HG03575 (cell line): ENCODE measurements around the gene PDZK1IP1.
"Not testable (repeated sequence)": the region's sequence is repeated elsewhere in the genome, so short reads cannot be mapped to it uniquely, and the experiment has no call there.

Experiments used
- ATAC-seq: cut with Tn5 transposase; IDR thresholded peaks from one replicate; pipeline ENCODE4 v1.9.1; 2021; ENCODE audit not compliant: unreplicated experiment, insufficient number of reproducible peaks, low FRiP score; ENCODE audit errors: extremely low read depth

The PDZK1IP1 gene

DNA sequence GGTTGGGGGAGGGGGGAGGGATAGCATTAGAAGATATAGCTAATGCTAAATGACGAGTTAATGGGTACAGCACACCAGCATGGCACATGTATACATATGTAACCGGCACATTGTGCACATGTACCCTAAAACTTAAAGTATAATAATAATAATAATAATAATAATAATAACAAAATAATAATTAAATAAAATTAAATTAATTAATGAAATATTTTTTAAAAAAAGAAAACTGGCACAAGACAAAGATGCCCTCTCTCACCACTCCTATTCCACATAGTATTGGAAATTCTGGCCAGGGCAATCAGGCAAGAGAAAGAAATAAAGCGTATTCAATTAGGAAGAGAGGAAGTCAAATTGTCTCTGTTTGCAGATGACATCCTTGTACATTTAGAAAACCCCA, 31.9 kb downstream of the PDZK1IP1 start:
- ATAC-seq: not testable (repeated sequence)

DNA sequence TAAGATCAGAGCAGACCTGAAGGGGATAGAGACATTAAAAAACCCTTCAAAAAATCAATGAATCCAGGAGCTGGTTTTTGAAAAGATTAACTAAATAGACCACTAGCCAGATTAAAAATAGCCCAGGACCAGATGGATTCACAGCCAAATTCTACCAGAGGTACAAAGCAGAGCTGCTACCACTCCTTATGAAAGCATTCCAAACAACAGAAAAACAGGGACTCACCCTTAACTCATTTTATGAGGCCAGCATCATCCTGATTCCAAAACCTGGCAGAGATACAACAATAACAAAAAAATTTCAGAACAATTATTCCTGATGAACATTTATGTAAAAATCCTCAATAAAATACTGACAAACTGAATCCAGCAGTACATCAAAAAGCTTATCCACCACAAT, 33.4 kb downstream of the PDZK1IP1 start:
- ATAC-seq: not testable (repeated sequence)

DNA sequence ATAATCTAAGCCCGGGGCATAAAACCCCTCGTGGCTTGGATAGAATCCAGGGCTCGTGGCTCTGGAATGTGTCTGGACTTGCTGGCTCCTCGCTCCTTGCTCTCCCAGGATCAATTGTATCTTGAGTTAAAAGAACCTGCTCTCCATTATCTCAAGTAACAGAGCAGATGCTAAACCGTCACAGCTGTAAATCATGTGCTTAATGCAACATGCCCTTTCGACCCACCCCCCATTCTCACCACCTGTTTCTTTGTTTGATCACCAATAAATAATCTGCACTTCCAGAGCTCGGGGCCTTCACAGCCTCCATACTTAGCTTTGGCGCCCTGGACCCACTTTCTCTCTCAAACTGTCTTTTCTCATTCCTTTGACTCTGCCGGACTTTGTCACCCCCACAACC, 40.7 kb downstream of the PDZK1IP1 start:
- not testable (repeated sequence) for ATAC-seq

DNA sequence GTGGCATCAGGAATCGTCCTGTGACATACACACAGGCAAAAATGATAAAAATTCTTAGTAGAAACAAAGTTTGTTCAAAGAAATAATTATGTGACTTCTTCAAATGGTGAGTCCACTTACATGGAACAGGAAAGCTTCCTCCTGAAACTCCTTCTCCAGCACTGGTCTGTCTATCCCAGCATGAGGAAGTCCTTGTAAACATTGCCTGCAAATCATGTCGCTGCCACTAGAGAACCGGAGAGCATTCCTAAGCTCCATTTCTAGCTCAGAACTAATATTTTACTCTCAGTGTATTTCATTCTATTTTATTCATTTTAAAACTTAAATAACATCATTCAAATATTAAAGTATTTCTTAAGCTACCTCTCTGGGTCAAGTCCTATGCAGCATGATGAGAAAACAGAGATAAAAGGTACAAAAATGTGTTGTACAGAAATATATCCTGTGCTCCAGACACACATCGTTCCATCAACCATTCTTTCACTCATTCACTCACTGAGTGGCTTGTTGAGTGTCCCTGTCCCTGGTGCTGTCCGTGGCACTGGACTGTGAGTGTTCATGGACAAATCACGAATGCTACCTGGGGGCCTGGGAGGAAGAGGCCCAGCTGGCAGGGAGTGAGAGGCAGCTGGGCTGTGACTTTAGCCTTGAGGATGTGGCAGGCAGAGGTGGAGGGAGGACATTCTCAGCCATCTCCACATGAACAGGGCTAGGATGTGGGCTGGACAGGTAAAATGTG, 42.6 kb downstream of the PDZK1IP1 start:
- no peak for ATAC-seq

DNA sequence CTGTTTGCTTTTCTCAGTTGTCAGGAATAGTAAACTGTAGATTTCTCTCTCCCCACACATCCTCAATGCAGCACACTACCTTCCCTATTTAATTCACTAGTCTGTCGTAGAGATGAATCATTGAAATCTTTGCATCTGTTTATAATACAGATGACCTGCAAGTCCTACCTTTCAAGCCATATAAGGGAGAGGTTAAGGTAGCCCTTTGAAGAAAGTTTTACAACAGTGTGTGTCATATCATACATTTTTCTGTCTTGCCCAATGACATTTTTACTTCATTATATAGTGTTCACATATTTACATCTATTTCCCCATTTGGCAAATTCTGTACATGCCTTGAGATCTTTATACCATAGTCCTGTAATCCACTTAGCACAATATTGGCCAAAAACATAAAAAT, 43.3 kb downstream of the PDZK1IP1 start:
- not testable (repeated sequence) for ATAC-seq

DNA sequence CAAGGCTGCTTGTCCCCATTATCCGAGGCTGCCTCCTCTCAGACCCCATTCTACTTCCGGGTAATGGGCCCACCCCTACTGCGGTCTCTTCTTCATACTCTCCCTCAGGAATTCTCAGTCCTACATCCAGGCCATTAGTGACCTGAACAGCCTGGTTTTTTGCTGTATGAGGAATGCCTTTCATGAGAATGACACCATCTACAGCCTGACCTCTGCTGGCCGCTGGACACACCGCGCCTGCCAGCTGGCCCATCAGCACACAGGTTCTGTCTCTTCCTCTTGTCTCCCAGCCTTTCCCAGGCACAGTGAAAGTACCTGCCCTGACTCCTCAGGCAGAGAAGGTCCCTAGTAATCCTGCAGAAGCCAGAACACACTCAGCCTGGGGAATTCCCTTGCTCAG, 46.2 kb downstream of the PDZK1IP1 start:
- not testable (repeated sequence) for ATAC-seq

DNA sequence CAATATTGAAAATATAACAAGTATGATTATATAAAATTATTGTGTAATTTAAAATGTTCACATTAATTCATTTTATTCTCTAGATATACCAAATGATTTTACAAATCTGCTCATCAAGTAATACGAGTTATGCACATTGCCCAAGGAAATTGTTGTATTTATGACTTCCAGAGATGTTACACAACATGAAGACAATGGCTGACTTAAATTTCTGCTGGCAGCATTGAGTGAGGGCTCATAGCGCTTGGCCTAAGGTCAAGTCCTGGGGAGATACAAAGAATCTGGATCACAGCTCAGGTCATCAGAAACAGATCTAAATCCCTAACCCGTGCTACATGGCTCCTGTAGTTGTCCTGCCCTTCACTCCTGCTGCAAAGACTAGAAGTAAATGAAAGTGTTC, 49.5 kb downstream of the PDZK1IP1 start:
- ATAC-seq: not testable (repeated sequence)

DNA sequence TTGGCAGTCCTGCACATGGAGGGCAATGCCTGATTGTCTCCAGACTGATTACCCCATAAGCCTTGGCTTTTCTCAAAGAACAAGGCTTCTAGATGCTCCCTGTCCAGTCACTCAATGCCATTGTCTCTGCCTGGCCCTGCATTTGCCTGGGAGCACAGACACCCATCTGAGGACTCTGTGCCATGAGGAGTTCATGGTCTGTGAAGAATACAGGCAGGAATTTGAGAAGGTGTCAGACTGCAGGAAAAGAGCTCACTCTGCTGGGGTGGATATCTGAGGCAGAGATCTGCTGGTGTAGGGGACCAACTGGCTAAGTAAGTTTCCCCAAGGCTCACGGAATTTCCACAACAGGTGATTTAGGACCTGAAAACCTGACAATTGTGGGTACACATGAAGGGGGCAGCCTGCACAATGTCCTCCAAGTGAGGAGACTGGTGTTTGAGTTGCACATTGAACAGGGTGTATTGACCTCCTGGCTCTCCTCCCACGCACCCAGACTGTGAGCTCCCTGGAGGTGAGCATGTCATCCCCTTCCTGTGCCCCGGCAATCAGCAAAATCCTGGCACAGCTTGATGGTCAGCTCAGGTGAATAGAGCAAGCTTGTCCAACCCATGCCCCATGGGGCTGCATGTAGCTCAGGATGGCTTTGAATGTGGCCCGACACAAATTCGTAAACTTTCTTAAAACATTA, 51.8 kb downstream of the PDZK1IP1 start:
- ATAC-seq: no peak

DNA sequence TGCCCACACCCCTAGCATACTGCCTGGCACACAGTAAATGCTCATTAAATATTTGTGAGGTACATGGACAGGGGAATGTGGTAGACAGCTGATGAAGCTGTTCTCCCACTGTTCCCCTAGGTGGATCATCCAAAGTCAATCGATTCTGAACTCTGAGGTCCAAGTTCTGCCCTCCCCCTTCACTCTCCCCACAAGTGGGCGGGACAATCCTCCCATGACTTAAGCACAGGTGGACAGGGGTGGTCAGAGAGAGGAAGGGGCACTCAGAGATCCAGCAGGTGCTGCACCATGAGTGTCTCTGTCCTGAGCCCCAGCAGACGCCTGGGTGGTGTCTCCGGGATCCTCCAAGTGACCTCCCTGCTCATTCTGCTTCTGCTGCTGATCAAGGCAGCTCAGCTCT, 52.6 kb downstream of the PDZK1IP1 start, which contains the start of gene CYP4A22:
Gene CYP4A22 (plus strand): TSS at position 244 of the 400 bp plus-strand sequence. CDS start 45 bp downstream, at position 289.
- no peak for ATAC-seq
